Activated T-cell treated with anti-CD3 and anti-CD28 coated beads for 1 hour (primary cell): ENCODE results near the gene TTPAL.
"Not testable (repeated sequence)": the region's sequence is repeated elsewhere in the genome, so short reads cannot be mapped to it uniquely, and the experiment has no call there.

Source experiments
- DNase-seq: peaks from one replicate; pipeline ENCODE4 v3.0.0-alpha.2; 2020; ENCODE audit warnings: low read depth

The TTPAL gene

GRCh38 chr20:44468044-44468782 is 7.5 kb upstream of the TTPAL start:
- DNase-seq, result no peak

- no peak for DNase-seq
Measured at GRCh38 chr20:44470327-44470726, 5.3 kb upstream of the TTPAL start.

GRCh38 chr20:44471481-44471882 is 4.2 kb upstream of the TTPAL start:
- no peak for DNase-seq

GRCh38 chr20:44472283-44472682 is 3.4 kb upstream of the TTPAL start:
- not testable (repeated sequence) for DNase-seq

- no peak for DNase-seq
Measured at GRCh38 chr20:44475372-44475693, 341 bp upstream of the TTPAL start.

GRCh38 chr20:44477151-44477550 is 1.5 kb downstream of the TTPAL start:
- DNase-seq, result no peak

GRCh38 chr20:44478206-44478605 is 2.5 kb downstream of the TTPAL start:
- no peak for DNase-seq

- no peak for DNase-seq
Measured at GRCh38 chr20:44479643-44480042, 4.0 kb downstream of the TTPAL start.

- DNase-seq, result no peak
Measured at GRCh38 chr20:44480097-44480496, 4.4 kb downstream of the TTPAL start.

- DNase-seq, result no peak
Measured at GRCh38 chr20:44481719-44482416, 6.2 kb downstream of the TTPAL start.

- no peak for DNase-seq
Measured at GRCh38 chr20:44483112-44483511, 7.4 kb downstream of the TTPAL start.

GRCh38 chr20:44485078-44485829 is 9.6 kb downstream of the TTPAL start:
- DNase-seq, result no peak

- DNase-seq, result no peak
Measured at GRCh38 chr20:44485830-44486198, 10.1 kb downstream of the TTPAL start.

GRCh38 chr20:44488551-44488950 is 12.9 kb downstream of the TTPAL start:
- no peak for DNase-seq

GRCh38 chr20:44489223-44489622 is 13.5 kb downstream of the TTPAL start:
- DNase-seq, result no peak

- DNase-seq, result no peak
Measured at GRCh38 chr20:44489931-44490330, 14.3 kb downstream of the TTPAL start.

- no peak for DNase-seq
Measured at GRCh38 chr20:44491635-44492395, 16.1 kb downstream of the TTPAL start.

- no peak for DNase-seq
Measured at GRCh38 chr20:44494266-44494665, 18.6 kb downstream of the TTPAL start.

- DNase-seq, result no peak
Measured at GRCh38 chr20:44494681-44495080, 19.0 kb downstream of the TTPAL start.

GRCh38 chr20:44495257-44495656 is 19.6 kb downstream of the TTPAL start:
- DNase-seq, result no peak

GRCh38 chr20:44495802-44496481 is 20.3 kb downstream of the TTPAL start:
- DNase-seq, result no peak

GRCh38 chr20:44496976-44497375 is 21.3 kb downstream of the TTPAL start:
- DNase-seq, result no peak
